B cell (primary cell): Measurements from ENCODE around the gene SLC25A25. TPM values are rescaled to one million over a fixed set of nuclear protein-coding genes. Genes with fewer than 3 reads are reported as not detected.

Source experiments
- ATAC-seq: fragments of 200-7000 bp; cut with Tn5 transposase; one replicate; pipeline ENCODE4 v1.10.0; 2021; ENCODE audit warnings: low read depth, mild to moderate bottlenecking, moderate number of reproducible peaks, moderate library complexity
- CTCF ChIA-PET: fragments of 350-600 bp; sonication (Branson Sonifier 250); formaldehyde crosslinking; loops from one replicate; lab custom pipeline; 2021; ENCODE audit warnings: antibody characterized with exemption, inconsistent platforms; lab: Charles Lee
- POLR2A ChIA-PET: fragments of 350-600 bp; sonication (Branson Sonifier 250); formaldehyde crosslinking; loops from one replicate; lab custom pipeline; 2021; ENCODE audit warnings: antibody characterized with exemption; lab: Charles Lee
- DNase-seq: peaks from one replicate; pipeline ENCODE4 v3.0.0; 2013
- H2AFZ ChIP-seq: 2 replicates; pipeline ENCODE4 v1.6.1; 2012; ENCODE audit warnings: mild to moderate bottlenecking, low read depth, low read length; ENCODE audit not compliant: insufficient read depth, poor library complexity, severe bottlenecking
- H3K27ac ChIP-seq, 2 donors: 1 replicate in 1 of 2; 2 replicates in 1 of 2; pipeline ENCODE4 v1.5.1; 2012 to 2013; ENCODE audit warnings: low read length in 2 of 2, mild to moderate bottlenecking in 2 of 2, moderate library complexity in 1 of 2
- H3K27me3 ChIP-seq, 4 experiments: fragments of 200-600 bp in 1 of 4; sonication (generic) in 1 of 4; replicated peaks in 1 of 4; 1 replicate in 2 of 4; 2 replicates in 2 of 4; pipeline versions ENCODE4 v1.6.1 to v1.7.0; 2013 to 2016; ENCODE audit warnings: low read length in 3 of 4, mild to moderate bottlenecking in 2 of 4, mixed read lengths in 1 of 4, moderate library complexity in 1 of 4; ENCODE audit not compliant: insufficient read depth in 4 of 4, control insufficient read depth in 3 of 4; ENCODE audit errors: control extremely low read depth in 1 of 4
- H3K36me3 ChIP-seq, 2 experiments: replicated peaks in 1 of 2; 1 replicate in 1 of 2; 2 replicates in 1 of 2; pipeline versions ENCODE4 v1.6.1 to v1.7.1; 2013; ENCODE audit warnings: low read length in 1 of 2; ENCODE audit not compliant: insufficient read depth in 2 of 2, control insufficient read depth in 1 of 2; ENCODE audit errors: control extremely low read depth in 1 of 2, extremely low read depth in 1 of 2
- H3K4me1 ChIP-seq, 2 donors: fragments of 200-600 bp in 1 of 2; sonication (generic) in 1 of 2; 1 replicate in 1 of 2; 2 replicates in 1 of 2; pipeline versions ENCODE4 v1.5.1 to v1.6.1; 2013 to 2017; ENCODE audit warnings: low read length in 2 of 2; ENCODE audit not compliant: control insufficient read depth in 2 of 2, insufficient read depth in 2 of 2
- H3K4me2 ChIP-seq: replicated peaks from 2 replicates; pipeline ENCODE3; 2012; ENCODE audit warnings: mild to moderate bottlenecking, low read depth, low read length; ENCODE audit not compliant: poor library complexity, severe bottlenecking
- H3K4me3 ChIP-seq, 5 experiments: fragments of 200-600 bp in 1 of 5; sonication (generic) in 1 of 5; 1 replicate in 3 of 5; 2 replicates in 2 of 5; pipeline versions ENCODE4 v1.5.1 to v1.7.0; 2011 to 2016; ENCODE audit warnings: low read length in 4 of 5, mild to moderate bottlenecking in 4 of 5, low read depth in 2 of 5, control low read depth in 1 of 5, moderate library complexity in 1 of 5; ENCODE audit not compliant: insufficient read depth in 1 of 5; ENCODE audit errors: control extremely low read depth in 1 of 5, extremely low read depth in 1 of 5
- H3K79me2 ChIP-seq: fragments of 200-600 bp; sonication (generic); one replicate; pipeline ENCODE4 v1.6.0; 2016; ENCODE audit warnings: low read length; ENCODE audit not compliant: control insufficient read depth, insufficient read depth
- H3K9ac ChIP-seq: fragments of 200-600 bp; sonication (generic); 2 replicates; pipeline ENCODE4 v1.6.1; 2017; ENCODE audit warnings: mild to moderate bottlenecking, low read length, moderate library complexity
- H3K9me3 ChIP-seq, 3 donors: one replicate each; pipeline versions ENCODE4 v1.6.1 to v1.7.1; 2013; ENCODE audit warnings: low read length in 2 of 3; ENCODE audit not compliant: control insufficient read depth in 2 of 3, insufficient read depth in 1 of 3; ENCODE audit errors: control extremely low read depth in 1 of 3
- H4K20me1 ChIP-seq: 2 replicates; pipeline ENCODE4 v1.6.0; 2012; ENCODE audit warnings: mild to moderate bottlenecking, low read length; ENCODE audit not compliant: insufficient read depth, control insufficient read depth, poor library complexity, severe bottlenecking
- H3K27ac Mint-ChIP-seq: one replicate; pipeline ENCODE4 v1.8.0; 2021; ENCODE audit warnings: mixed read lengths
- H3K27me3 Mint-ChIP-seq: one replicate; pipeline ENCODE4 v1.8.0; 2021; ENCODE audit warnings: mixed read lengths
- H3K4me1 Mint-ChIP-seq: one replicate; pipeline ENCODE4 v1.8.0; 2021; ENCODE audit warnings: mixed read lengths
- H3K4me3 Mint-ChIP-seq: one replicate; pipeline ENCODE4 v1.8.0; 2021; ENCODE audit warnings: mixed read lengths
- H3K9me3 Mint-ChIP-seq: one replicate; pipeline ENCODE4 v1.8.0; 2022; ENCODE audit warnings: mixed read lengths; ENCODE audit not compliant: insufficient read depth
- CTCF ChIP-seq: fragments of 200-600 bp; IDR thresholded peaks from one replicate; pipeline ENCODE4 v1.8.0; 2022; ENCODE audit warnings: antibody characterized with exemption, mild to moderate bottlenecking
- EZH2 ChIP-seq: IDR thresholded peaks from 2 replicates; pipeline ENCODE4 v1.6.1; 2012; ENCODE audit warnings: borderline replicate concordance, low read depth, mild to moderate bottlenecking, moderate library complexity, low read length; ENCODE audit not compliant: insufficient read depth, poor library complexity, severe bottlenecking
- WGBS: methylation state at CpG from one replicate; pipeline ENCODE4 v1.1.5; 2013; ENCODE audit warnings: missing lambda C conversion rate; ENCODE audit not compliant: insufficient coverage; 5-methylcytosine and 5-hydroxymethylcytosine counted together
- intact Hi-C: fragments of 100-400 bp; cut with micrococcal nuclease; formaldehyde crosslinking; loops from one replicate; pipeline ENCODE4 v1.10.0; 2022
- polyA plus RNA-seq: library from polyadenylated mRNA; depleted of rRNA; stranded (reverse); fragments of >200 nt; gene quantifications from 2 replicates; pipeline ENCODE4 v1.2.3, GENCODE V29; 2012
- total RNA-seq, 2 donors: library from RNA; stranded (reverse); fragments of 120-200 nt in 1 of 2; gene quantifications; 1 replicate in 1 of 2; 2 replicates in 1 of 2; pipeline versions ENCODE4 v1.2.3 to v1.2.4, GENCODE V29; 2013 to 2022

Gene SLC25A25
- total and polyA plus RNA-seq, 2 donors (not counting 1 experiment from before 2014, with no cell fraction given), result 12.1 to 18.6 TPM

- H3K4me3 Mint-ChIP-seq, result no peak overlapping the region
These were observed 32.0 kb downstream of the SLC25A25 start for GRCh38 chr9:128099932-128100491.

More at GRCh38 chr9:128099932-128100491, 32.0 kb downstream of the SLC25A25 start:
- TF ChIP-seq EZH2, result no peak
- no peak for TF ChIP-seq CTCF
- ATAC-seq (no peak), DNase-seq (no peak)
- Histone ChIP-seq H3K36me3 (peaks cover 0 to 32% of the 10 kb centered on the region in 2 experiments), H3K9ac (no peak overlapping the region), H3K4me3 (no peak overlapping the region), H3K27ac (no peak overlapping the region), H3K9me3 (no peaks in the 10 kb centered on the region), H3K4me2 (no peak overlapping the region), H3K4me1 (peaks cover 6 to 16% of the 10 kb centered on the region in 2 donors), H2AFZ (no peak overlapping the region), H3K79me2 (peaks cover 65% of the 10 kb centered on the region), H4K20me1 (peaks cover 50% of the 10 kb centered on the region), H3K27me3 (no peaks in the 10 kb centered on the region)
- WGBS, result 84% methylated on average over 13 of the region's 16 CpGs
- Mint-ChIP-seq H3K4me1 (peaks cover 18% of the 10 kb centered on the region), H3K9me3 (no peaks in the 10 kb centered on the region), H3K27ac (no peak overlapping the region), H3K27me3 (no peaks in the 10 kb centered on the region)
- ChIA-PET CTCF (interaction anchor here (0.6 to 1.0 kb wide), 2 partner anchors 10 to 18 kb away, joined by 3 read pairs; no protein-coding TSS in a partner anchor), POLR2A (interaction anchor here (0.6 kb wide), 1 partner anchor 17 kb away, joined by 5 read pairs; no protein-coding TSS in a partner anchor)
- intact Hi-C loops, result no loop called here
